PC-3 (cell line): ENCODE results near the gene ALG1. TPM values are rescaled to one million over a fixed set of nuclear protein-coding genes. Genes with fewer than 3 reads are reported as not detected.

Experiments
- ATAC-seq: fragments of 200-7000 bp; cut with Tn5 transposase; 2 replicates; pipeline ENCODE4 v1.9.1; 2020; ENCODE audit warnings: mild to moderate bottlenecking, moderate library complexity
- BruUV-seq: library from RNA; stranded (reverse); fragments of 400-500 nt; replicated peaks from 2 replicates; lab custom pipeline; 2021; lab: Mats Ljungman, UMichigan
- CTCF ChIA-PET: fragments of 300-600 bp; sonication (Branson Sonifier 250); formaldehyde crosslinking; loops from one replicate; lab custom pipeline; 2022; ENCODE audit warnings: antibody characterized with exemption; lab: Charles Lee
- POLR2A ChIA-PET: fragments of 300-600 bp; sonication (Branson Sonifier 250); formaldehyde crosslinking; loops from one replicate; lab custom pipeline; 2022; ENCODE audit warnings: antibody characterized with exemption; ENCODE audit not compliant: unreplicated experiment; lab: Charles Lee
- DNase-seq: peaks from one replicate; pipeline ENCODE4 v3.0.0-alpha.2; 2015
- H2AFZ ChIP-seq: fragments of 300-600 bp; sonication (generic); 2 replicates; pipeline ENCODE4 v1.6.0; 2016; ENCODE audit warnings: antibody characterized with exemption, low read length
- H3F3A ChIP-seq: fragments of 300-600 bp; sonication (generic); one replicate; pipeline ENCODE4 v1.6.0; 2017; ENCODE audit warnings: antibody characterized with exemption, low read length, control low read depth, mild to moderate bottlenecking; ENCODE audit not compliant: unreplicated experiment
- H3K27ac ChIP-seq: fragments of 300-600 bp; sonication (generic); 2 replicates; pipeline ENCODE4 v1.5.1; 2016; ENCODE audit warnings: mild to moderate bottlenecking, low read length
- H3K27me3 ChIP-seq: fragments of 300-600 bp; sonication (generic); 2 replicates; pipeline ENCODE4 v1.6.1; 2016; ENCODE audit warnings: low read length, mixed read lengths
- H3K36me3 ChIP-seq: fragments of 300-600 bp; sonication (generic); 2 replicates; pipeline ENCODE4 v1.6.1; 2016; ENCODE audit warnings: low read depth, mixed run types, low read length, mixed read lengths
- H3K4me1 ChIP-seq: fragments of 300-600 bp; sonication (generic); 2 replicates; pipeline ENCODE4 v1.5.1; 2016; ENCODE audit warnings: low read length; ENCODE audit not compliant: insufficient read depth
- H3K4me2 ChIP-seq: fragments of 300-600 bp; sonication (generic); 2 replicates; pipeline ENCODE4 v1.6.0; 2016; ENCODE audit warnings: low read length
- H3K4me3 ChIP-seq: fragments of 300-600 bp; sonication (generic); 2 replicates; pipeline ENCODE4 v1.5.1; 2016; ENCODE audit warnings: mild to moderate bottlenecking, low read length, mixed read lengths
- H3K79me2 ChIP-seq: fragments of 300-600 bp; sonication (generic); 2 replicates; pipeline ENCODE4 v1.6.1; 2017; ENCODE audit warnings: low read length, mixed read lengths
- H3K9ac ChIP-seq: fragments of 300-600 bp; sonication (generic); 2 replicates; pipeline ENCODE4 v1.6.0; 2016; ENCODE audit warnings: mild to moderate bottlenecking, low read length
- H3K9me2 ChIP-seq: fragments of 300-600 bp; sonication (generic); replicated peaks from 2 replicates; pipeline ENCODE4 v1.6.1; 2016; ENCODE audit warnings: mixed run types, low read length, mixed read lengths
- H3K9me3 ChIP-seq: fragments of 300-600 bp; sonication (generic); 2 replicates; pipeline ENCODE4 v1.6.1; 2016; ENCODE audit warnings: low read length, mixed read lengths
- H4K20me1 ChIP-seq: fragments of 300-600 bp; sonication (generic); 2 replicates; pipeline ENCODE4 v1.6.1; 2016; ENCODE audit warnings: low read length, mixed read lengths
- EZH2 ChIP-seq: fragments of 300-600 bp; sonication (generic); IDR thresholded peaks from one replicate; pipeline ENCODE4 v1.6.1; 2017; ENCODE audit warnings: antibody characterized with exemption, mild to moderate bottlenecking, low read length; ENCODE audit not compliant: unreplicated experiment
- EZH2phosphoT487 ChIP-seq: fragments of 300-600 bp; sonication (generic); IDR thresholded peaks from 2 replicates; pipeline ENCODE4 v1.6.1; 2018; ENCODE audit warnings: mild to moderate bottlenecking, antibody characterized with exemption, low read length, borderline replicate concordance
- intact Hi-C: fragments of 100-400 bp; cut with micrococcal nuclease; formaldehyde crosslinking; loops from 2 replicates; pipeline ENCODE4 v1.9.0; 2023
- total RNA-seq: library from RNA; depleted of rRNA; stranded (reverse); fragments of >200 nt; gene quantifications from 2 replicates; pipeline ENCODE4 v1.2.3, GENCODE V29; 2014
- TF ChIP-seq, protein P1 (sequence below): fragments of 300-600 bp; sonication (generic); conservative IDR thresholded peaks from 2 replicates; pipeline ENCODE4 v1.5.1; 2017; ENCODE audit warnings: antibody characterized with exemption, low read depth, mild to moderate bottlenecking, low read length

The ALG1 gene
- total RNA-seq, 1 experiment from 2014 or later, result 29.7 TPM

DNA sequence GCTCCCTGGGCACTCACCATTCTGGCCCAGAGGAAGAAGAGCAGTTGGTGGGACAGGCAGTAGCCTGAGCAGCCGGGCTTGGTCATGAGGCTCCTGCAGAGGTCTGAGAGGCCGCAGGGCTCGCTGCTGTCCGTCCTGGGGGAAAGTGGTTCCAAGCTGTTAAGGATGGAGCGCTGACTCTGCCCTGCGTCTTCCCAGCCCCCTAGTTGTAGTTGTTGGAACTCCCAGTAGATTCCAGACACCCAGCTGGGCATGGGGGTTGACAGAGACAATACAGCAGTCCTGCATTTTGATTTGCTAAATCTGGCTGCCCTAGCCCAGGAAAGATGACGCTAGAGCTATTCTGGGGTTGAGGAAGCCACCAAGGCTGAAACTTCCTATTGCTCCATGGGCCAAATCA, 13.2 kb upstream of the ALG1 start:
- ATAC-seq (0 out of 2 replicates have a peak, but pooled peaks have one; percentile 15), DNase-seq (no peak)
- Histone ChIP-seq H3K4me2 (no peak overlapping the region), H3K9ac (no peak overlapping the region), H3K4me3 (no peak overlapping the region), H3K9me3 (no peaks in the 10 kb centered on the region), H3K27me3 (no peaks in the 10 kb centered on the region), H3K27ac (no peak overlapping the region), H2AFZ (no peak overlapping the region), H3K4me1 (no peaks in the 10 kb centered on the region), H3F3A (no peaks in the 10 kb centered on the region), H3K79me2 (no peaks in the 10 kb centered on the region), H4K20me1 (no peaks in the 10 kb centered on the region), H3K9me2 (no peaks in the 10 kb centered on the region), H3K36me3 (no peaks in the 10 kb centered on the region)
- TF ChIP-seq EZH2, result no peak
- TF ChIP-seq, protein P1, sequence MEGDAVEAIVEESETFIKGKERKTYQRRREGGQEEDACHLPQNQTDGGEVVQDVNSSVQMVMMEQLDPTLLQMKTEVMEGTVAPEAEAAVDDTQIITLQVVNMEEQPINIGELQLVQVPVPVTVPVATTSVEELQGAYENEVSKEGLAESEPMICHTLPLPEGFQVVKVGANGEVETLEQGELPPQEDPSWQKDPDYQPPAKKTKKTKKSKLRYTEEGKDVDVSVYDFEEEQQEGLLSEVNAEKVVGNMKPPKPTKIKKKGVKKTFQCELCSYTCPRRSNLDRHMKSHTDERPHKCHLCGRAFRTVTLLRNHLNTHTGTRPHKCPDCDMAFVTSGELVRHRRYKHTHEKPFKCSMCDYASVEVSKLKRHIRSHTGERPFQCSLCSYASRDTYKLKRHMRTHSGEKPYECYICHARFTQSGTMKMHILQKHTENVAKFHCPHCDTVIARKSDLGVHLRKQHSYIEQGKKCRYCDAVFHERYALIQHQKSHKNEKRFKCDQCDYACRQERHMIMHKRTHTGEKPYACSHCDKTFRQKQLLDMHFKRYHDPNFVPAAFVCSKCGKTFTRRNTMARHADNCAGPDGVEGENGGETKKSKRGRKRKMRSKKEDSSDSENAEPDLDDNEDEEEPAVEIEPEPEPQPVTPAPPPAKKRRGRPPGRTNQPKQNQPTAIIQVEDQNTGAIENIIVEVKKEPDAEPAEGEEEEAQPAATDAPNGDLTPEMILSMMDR, result peak; percentile 15; the same call in 1 of the 2 replicates
- intact Hi-C loops, result no loop called here
- ChIA-PET POLR2A (no interaction called here), CTCF (no interaction called here)
- no TSS peak for BruUV-seq

DNA sequence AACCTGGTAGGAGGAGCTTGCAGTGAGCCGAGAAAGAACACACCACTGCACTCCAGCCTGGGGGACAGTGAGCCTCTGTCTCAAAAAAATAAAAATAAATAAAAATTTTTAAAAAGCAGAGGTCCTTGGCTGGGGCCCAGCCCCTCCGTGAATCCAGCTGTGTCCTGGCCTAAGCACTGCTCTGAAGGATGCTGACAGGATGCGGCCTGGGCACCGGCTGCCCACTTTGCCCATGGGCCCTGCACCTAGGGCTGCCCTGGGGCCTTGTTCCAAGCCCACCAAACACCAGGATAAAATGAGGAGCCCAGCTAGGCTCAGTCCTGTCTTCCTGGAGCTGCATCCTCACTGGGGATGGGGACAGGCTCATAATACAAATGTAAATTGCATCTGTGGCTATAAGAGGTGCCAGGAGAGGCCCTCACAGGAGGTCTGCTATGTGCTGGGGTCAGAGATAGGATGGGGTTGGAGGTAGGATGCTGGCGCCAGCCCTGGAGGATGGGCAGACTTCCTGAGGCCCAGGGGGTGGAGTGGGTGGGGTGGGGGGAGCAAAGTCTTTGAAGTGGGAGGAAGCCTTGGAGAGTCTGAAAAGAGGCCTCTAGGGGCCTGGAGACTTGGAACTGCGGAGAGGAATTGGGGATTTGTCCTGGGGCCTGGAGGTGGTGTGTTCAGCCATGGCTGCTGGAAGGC, 12.1 kb upstream of the ALG1 start:
- intact Hi-C loops, result no loop called here
- no peaks in the 10 kb centered on the region for H3K4me1 ChIP-seq
- H3K27ac ChIP-seq, result no peak overlapping the region
- ChIA-PET CTCF (no interaction called here), POLR2A (no interaction called here)
- no peak overlapping the region for H2AFZ ChIP-seq
- H3K27me3 ChIP-seq, result no peaks in the 10 kb centered on the region
- no peak for ATAC-seq
- no peaks in the 10 kb centered on the region for H3F3A ChIP-seq
- H4K20me1 ChIP-seq, result no peaks in the 10 kb centered on the region
- no peak for DNase-seq
- no peak overlapping the region for H3K4me2 ChIP-seq
- H3K79me2 ChIP-seq, result no peaks in the 10 kb centered on the region
- H3K36me3 ChIP-seq, result no peaks in the 10 kb centered on the region
- no TSS peak for BruUV-seq
- no peak overlapping the region for H3K9ac ChIP-seq
- no peak overlapping the region for H3K4me3 ChIP-seq
- TF ChIP-seq, protein P1, result no peak
- TF ChIP-seq EZH2, result no peak
- no peak for TF ChIP-seq EZH2phosphoT487
- no peaks in the 10 kb centered on the region for H3K9me2 ChIP-seq
- H3K9me3 ChIP-seq, result no peaks in the 10 kb centered on the region

DNA sequence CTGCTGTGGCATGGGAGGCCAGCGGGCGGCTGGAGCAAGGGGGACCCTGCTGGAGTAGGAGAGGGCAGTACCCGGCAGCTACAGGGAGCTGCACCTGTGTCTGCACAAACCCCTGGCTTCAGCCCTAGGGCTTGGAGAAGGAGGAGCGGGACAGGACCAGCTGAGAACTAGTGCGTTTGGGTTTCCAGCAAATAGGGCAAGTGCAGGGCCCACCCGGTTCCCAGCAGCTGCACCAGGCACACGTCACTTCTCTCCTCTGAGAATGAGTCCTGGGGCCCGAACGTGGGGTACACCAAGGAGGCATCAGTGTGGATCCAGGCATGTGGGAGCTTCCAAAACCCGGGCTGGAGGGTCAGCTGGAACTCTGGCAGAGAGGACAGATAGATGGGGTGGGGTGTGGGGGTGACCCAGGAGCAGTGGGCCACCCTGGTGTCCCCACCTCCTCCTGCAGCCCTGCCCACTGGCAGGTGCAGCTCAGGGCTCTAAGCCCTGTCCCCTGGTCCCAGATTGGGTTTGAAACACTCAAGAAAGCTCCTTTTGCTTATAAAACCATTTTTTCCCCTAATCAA, 11.5 kb upstream of the ALG1 start:
- H3K79me2 ChIP-seq, result no peaks in the 10 kb centered on the region
- BruUV-seq, result no TSS peak
- H3K27me3 ChIP-seq, result no peaks in the 10 kb centered on the region
- ATAC-seq (no peak), DNase-seq (no peak)
- H3K36me3 ChIP-seq, result no peaks in the 10 kb centered on the region
- CTCF ChIA-PET, result no interaction called here
- H3K9me2 ChIP-seq, result no peaks in the 10 kb centered on the region
- POLR2A ChIA-PET, result interaction anchor here (0.8 kb wide), 1 partner anchor 12 kb away, joined by 10 read pairs; no protein-coding TSS in a partner anchor
- H4K20me1 ChIP-seq, result no peaks in the 10 kb centered on the region
- no peaks in the 10 kb centered on the region for H3K9me3 ChIP-seq
- H3K9ac ChIP-seq, result no peak overlapping the region
- no peak overlapping the region for H3K27ac ChIP-seq
- H2AFZ ChIP-seq, result no peak overlapping the region
- H3F3A ChIP-seq, result no peaks in the 10 kb centered on the region
- TF ChIP-seq, protein P1, result no peak
- no peak for TF ChIP-seq EZH2
- TF ChIP-seq EZH2phosphoT487, result no peak
- intact Hi-C loops, result no loop called here
- H3K4me1 ChIP-seq, result no peaks in the 10 kb centered on the region
- no peak overlapping the region for H3K4me2 ChIP-seq
- H3K4me3 ChIP-seq, result no peak overlapping the region
